Measurements from ENCODE around the gene MTARC2. TPM values are rescaled to one million over a fixed set of nuclear protein-coding genes. Genes with fewer than 3 reads are reported as not detected.

MTARC2 gene
- total RNA-seq, 1 experiment from 2014 or later = 8.7 TPM

DNA sequence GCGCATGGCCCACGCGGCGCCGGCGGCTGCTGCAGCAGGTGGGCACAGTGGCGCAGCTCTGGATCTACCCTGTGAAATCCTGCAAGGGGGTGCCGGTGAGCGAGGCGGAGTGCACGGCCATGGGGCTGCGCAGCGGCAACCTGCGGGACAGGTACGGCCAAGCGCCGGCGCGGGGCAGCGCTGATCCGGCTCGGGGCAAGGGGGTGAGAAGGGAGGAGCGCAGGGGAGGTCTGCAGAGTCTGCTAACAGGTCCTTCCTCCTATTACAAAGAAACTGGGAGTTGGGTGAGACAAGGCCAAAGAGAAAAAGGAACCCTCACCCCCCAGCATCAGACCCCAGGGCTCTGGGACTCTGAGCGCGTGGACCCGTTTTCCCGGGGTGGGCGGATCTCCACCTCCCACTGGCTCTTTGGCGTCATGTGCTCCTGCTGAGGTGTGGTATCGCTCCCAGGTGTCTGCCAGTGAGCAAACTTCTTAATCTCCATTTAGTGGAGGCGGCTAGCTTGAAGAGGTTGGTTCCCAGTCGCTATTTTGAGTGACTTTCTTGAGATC lies 39.0 kb downstream of the MTARC2 start:
- in situ Hi-C loops (cut with HindIII; ENCODE audit: low pct_unique_long_range_greater_than_20kb, low sequenced_read_pairs) = no loop called here

DNA sequence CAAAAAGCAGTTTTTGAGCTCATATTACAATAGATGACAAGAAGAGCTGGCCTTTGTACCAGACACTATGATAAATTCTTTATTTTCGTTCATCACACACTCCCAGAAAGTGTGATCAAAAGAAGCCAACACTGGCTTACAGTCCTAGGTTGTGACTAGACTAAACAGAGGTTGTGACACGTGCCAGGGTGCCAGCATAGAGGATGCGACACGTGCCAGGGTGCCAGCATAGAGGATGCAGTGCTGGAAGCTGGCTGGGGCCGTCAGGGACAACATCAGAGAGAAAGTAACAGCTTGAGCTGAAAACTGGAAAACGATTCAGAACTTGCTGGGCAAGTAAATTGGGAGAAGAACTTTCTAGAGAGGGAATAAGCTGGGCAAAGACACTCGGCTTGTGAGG lies 40.8 kb downstream of the MTARC2 start:
- DNase-seq (ENCODE audit: low read depth) = no peak
- in situ Hi-C loops (cut with HindIII; ENCODE audit: low pct_unique_long_range_greater_than_20kb, low sequenced_read_pairs) = no loop called here

More for the DNA sequence above, 39.0 kb downstream of the MTARC2 start:
- no peak for DNase-seq (ENCODE audit: low read depth)

DNA sequence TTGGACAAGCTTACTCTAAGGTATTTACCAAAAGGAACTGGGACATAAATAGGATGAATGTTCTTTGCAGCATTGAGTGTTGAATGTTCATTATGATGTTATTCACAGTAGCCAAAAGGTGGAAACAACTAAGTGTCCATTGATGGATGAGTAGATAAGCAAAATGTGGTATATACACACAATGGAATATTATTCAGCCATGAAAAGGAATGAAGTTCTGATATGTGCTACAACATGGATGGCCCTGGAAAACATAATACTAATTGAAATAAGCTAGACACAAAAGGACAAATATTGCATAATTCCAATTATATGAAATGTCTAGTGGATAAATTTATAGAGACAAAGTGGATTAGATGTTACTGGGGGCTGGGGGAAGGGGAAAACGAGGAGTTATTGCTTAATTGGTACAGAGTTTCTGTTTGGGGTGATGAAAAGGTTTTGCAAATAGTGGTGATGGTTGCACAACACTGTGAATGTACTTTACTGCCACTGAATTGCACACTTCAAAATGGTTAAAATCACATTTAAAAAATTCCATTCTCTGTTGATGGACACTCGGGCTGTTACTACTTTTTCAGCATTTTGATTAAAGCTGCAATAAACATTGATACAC lies 41.5 kb downstream of the MTARC2 start:
- in situ Hi-C loops (cut with HindIII; ENCODE audit: low pct_unique_long_range_greater_than_20kb, low sequenced_read_pairs) = no loop called here
- no peak for DNase-seq (ENCODE audit: low read depth)

DNA sequence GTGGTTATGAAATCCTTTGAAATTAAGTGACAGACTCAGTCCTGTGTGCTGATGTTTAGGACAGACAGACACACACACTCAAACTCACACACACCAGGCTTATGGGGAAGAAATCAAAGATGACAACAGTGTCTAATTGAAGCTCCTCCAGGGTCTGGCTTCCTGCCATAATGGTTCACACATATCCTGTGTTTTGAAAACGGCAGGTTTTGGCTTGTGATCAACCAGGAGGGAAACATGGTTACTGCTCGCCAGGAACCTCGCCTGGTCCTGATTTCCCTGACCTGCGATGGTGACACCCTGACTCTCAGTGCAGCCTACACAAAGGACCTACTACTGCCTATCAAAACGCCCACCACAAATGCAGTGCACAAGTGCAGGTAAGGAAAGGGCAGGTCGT lies 43.2 kb downstream of the MTARC2 start:
- no peak for DNase-seq (ENCODE audit: low read depth)
- in situ Hi-C loops (cut with HindIII; ENCODE audit: low pct_unique_long_range_greater_than_20kb, low sequenced_read_pairs) = no loop called here

DNA sequence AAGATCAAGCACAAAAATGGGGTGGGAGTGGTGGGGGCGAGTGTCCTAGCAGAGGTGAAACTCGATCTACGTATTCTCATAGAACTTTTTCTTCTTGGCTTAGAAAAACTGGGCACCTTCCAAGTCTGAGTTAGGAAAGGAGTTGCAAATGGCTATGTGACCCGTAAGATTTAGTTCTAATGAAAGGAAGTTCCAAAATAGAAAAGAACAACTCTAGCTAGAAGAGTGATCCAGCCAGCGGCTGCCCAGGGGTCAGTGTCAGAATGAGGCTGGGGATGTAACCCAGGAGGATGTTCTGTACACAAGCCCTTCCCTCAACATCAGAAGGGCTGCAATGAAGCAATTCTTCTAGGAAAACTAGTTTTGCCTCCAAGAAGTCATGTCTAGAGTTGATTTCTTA lies 43.8 kb downstream of the MTARC2 start:
- no peak for DNase-seq (ENCODE audit: low read depth)
- in situ Hi-C loops (cut with HindIII; ENCODE audit: low pct_unique_long_range_greater_than_20kb, low sequenced_read_pairs) = no loop called here

DNA sequence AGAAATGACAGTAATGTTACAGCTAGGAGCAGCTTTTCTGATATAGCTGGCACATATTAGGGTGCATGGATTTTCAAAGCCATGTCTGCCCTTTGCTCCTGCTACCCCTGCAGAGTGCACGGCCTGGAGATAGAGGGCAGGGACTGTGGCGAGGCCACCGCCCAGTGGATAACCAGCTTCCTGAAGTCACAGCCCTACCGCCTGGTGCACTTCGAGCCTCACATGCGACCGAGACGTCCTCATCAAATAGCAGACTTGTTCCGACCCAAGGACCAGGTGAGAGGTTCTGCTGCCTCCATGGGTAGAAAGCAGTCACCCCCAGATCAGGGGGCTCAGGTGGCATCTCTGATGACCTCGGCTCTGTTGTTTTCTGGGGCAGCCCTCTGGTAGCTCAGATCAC lies 48.4 kb downstream of the MTARC2 start:
- no peak for DNase-seq (ENCODE audit: low read depth)
- in situ Hi-C loops (cut with HindIII; ENCODE audit: low pct_unique_long_range_greater_than_20kb, low sequenced_read_pairs) = no loop called here

DNA sequence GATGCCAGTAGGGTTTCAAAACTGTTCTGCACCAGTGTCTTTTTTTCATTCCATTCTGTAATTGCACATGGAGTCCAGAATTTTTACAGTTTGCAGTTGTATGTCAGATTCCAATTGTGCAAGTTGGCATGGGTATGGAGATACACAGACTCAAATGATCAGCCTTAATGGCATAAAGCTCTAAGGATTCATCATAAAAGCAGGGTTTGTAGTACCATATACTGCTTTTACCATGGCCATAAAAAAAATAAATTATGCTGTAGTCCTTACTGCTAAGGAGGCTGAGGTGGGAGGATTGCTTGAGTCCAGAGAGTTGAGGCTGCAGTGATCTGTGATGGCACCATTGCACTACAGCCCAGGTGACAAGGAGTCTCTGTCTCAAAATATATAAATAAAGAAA lies 48.9 kb downstream of the MTARC2 start:
- in situ Hi-C loops (cut with HindIII; ENCODE audit: low pct_unique_long_range_greater_than_20kb, low sequenced_read_pairs) = no loop called here
- DNase-seq (ENCODE audit: low read depth) = no peak

DNA sequence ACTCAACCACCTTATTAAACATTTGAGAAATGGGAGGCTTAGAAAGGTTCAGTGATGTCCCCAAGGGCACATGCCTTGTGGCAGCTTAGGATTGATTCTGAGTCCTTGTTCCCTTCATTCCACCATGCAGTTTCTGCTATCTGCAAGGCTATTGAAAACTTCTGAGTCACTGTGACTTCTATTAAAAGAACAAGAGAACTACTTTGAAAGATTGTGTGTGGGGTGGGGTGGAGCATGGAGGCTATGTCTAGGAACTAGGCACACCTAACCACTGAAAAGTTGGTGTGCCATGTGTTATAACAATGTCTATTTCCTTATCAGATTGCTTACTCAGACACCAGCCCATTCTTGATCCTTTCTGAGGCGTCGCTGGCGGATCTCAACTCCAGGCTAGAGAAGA lies 49.4 kb downstream of the MTARC2 start:
- in situ Hi-C loops (cut with HindIII; ENCODE audit: low pct_unique_long_range_greater_than_20kb, low sequenced_read_pairs) = no loop called here
- DNase-seq (ENCODE audit: low read depth) = no peak

DNA sequence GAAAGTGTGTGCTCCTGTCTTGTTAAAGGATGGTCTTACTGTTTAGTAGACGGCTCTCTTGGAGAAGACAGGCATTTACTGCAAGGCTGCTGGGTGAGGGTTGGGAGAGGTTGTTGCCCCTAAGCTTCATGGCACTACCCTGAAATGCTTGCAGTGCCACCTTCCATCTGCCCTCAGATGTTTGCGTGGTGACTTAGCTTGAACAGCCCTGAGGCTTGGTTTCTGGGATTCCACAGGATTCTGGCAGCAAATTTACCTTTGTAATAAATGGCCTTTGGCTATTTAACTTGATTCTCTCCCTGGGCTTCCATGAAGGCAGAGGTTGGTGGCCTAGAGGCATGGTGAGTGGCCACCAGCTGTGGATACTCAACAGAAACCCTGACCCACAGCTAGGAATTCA lies 50.2 kb downstream of the MTARC2 start:
- in situ Hi-C loops (cut with HindIII; ENCODE audit: low pct_unique_long_range_greater_than_20kb, low sequenced_read_pairs) = no loop called here

DNA sequence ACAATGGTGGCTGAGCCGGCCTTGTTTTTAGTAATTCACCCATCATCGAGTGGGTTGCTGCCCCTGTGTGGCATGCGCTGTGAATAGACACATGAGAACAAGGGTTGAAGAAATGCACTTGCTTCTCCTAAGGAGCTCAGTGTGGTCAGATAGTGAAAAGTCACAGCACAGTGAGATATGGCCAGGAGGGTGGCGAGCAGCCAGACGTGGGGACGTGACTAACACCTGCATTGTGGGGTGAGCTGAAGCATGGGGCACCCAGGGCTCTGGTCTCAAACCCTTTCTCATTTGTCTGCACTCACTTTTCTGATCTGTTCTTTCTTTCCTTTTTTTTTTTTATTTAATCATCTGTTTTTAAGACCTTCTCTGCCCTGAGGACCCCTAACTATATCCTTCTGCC lies 52.1 kb downstream of the MTARC2 start:
- in situ Hi-C loops (cut with HindIII; ENCODE audit: low pct_unique_long_range_greater_than_20kb, low sequenced_read_pairs) = no loop called here
- no peak for DNase-seq (ENCODE audit: low read depth)

More for the DNA sequence above, 50.2 kb downstream of the MTARC2 start:
- no peak for DNase-seq (ENCODE audit: low read depth)

DNA sequence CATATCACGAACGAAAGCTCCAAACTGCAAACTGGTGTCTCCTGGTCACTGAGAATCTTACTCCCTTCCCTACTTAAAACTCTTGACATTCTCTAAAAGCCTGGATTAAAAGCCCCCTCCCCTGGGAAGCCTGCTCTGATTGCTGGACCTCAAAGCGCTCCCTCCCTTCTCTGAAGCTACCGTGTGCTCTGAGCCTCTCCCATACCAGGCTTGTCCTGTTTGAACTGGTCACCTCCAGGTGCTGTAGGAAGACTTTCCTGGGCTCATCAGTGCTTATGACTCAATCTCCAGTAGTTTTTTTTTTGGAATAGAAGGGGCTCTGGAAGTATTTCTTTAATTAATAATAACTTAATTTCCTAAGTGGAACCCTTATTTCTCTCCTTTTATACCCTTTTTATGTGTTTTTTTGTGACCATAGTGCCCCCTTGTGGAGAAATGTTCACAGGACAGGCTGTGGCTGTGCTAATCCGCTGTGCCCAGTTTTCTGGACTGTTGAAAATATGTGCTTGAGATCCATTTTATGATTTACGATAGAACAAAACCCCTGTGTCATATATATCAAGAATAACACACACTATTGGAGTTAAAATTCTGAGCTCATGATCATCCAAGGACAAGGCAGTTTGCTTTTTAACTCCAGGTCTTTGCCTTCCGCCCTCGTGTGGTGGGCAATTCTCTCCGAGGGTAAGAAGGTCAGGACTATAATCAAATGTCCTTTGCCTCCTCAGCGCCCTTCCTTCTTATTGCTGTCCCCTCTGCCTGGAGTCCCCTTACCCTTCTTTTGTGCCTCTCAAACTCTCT lies 55.5 kb downstream of the MTARC2 start:
- in situ Hi-C loops (cut with HindIII; ENCODE audit: low pct_unique_long_range_greater_than_20kb, low sequenced_read_pairs) = no loop called here
- DNase-seq (ENCODE audit: low read depth) = peak; percentile 35

DNA sequence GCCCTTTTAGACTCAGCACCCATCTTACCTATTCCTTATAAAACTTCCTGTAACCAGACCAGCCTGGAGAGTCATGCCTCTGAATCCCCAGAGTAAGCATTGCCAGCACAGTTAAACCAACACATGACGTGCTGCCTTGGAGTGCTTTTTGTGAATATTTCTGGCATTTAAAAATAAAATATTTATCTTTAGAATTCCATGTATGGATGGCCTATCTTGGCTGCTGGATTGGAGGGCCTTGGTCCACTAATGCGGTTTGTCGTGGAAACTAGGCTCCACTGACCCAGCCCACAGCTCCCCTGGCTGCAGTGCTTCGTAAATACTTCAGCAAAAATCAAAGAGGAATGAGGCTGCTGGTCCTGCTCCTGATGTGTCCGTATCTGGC lies 56.1 kb downstream of the MTARC2 start:
- no peak for DNase-seq (ENCODE audit: low read depth)
- in situ Hi-C loops (cut with HindIII; ENCODE audit: low pct_unique_long_range_greater_than_20kb, low sequenced_read_pairs) = no loop called here

DNA sequence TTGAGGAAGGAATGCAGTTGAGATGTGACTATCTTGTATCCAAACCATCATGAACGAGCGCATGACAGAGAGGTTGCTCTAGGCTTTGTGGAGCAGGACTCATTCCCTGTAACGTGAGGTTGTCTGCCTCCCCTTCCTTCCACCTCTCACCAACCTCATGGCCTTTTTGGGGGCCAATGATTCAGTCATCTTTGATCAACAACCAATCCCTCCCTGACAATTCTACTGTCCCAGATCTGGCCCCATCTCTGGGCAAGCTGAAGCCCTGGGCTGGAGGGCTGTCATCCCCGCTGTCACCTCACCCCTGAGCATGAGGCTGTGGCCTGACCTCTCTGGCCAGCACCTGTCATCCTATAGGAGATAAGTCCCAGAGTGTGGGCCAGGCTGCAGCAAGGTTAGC lies 58.3 kb downstream of the MTARC2 start:
- in situ Hi-C loops (cut with HindIII; ENCODE audit: low pct_unique_long_range_greater_than_20kb, low sequenced_read_pairs) = no loop called here
- no peak for DNase-seq (ENCODE audit: low read depth)

DNA sequence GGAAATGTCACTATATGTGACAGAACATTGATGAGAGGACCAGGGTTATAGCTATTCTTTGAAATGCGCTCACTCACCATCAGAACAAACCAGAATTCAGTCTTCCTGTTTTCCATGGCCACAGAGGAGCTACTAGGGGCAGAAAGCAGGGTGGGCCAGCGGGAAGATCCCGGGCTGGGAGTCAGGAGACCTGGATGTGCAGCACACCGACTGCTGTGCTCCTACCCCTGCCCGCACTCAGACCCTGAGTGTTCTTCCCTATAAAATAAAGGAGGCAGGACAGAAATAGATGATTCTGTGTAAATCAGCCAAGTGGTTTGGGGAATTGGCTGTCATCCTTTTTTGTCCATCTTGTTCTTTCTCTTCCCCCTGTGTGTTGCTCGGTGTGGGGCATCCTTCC lies 59.6 kb downstream of the MTARC2 start:
- in situ Hi-C loops (cut with HindIII; ENCODE audit: low pct_unique_long_range_greater_than_20kb, low sequenced_read_pairs) = no loop called here
- DNase-seq (ENCODE audit: low read depth) = no peak

DNA sequence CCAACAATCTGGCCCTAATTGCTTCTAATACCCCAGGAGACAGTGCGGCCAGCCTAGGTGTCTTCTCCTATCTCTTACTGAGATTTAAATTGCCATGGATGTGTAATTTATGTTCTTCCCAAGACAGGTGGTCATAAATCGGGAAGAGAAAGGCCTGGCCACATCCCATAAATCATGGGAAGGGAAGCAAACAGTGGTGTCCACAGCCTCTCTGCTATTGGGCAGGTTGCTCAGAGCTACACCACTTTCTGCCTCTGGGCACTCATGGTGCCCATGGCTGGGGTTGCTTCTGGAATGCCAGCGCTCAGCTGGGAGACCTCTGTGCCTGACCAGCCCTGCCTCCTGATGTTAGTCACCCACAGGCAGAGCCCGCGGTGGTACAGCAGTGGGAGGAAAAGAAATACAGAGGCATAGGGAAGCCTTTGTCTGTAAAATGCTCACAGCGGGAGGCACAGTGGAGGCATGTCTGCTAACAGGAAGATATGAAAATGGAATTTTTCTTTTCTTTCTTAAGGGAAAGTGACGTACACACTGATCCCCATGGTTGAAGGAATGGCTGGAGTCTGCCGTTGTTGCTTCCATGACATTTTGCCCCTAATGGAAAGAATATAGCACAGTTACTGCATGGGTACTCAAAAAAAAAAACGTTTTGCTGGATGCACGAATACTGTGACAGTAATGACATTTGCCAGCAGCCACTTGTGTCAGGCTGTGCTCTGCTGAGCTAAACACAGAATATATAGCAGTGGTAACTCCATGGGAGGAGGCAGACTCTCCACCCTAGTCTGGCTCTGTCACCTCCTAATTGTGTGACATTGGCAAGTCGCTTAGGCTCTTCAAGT lies 60.4 kb downstream of the MTARC2 start:
- DNase-seq (ENCODE audit: low read depth) = no peak
- in situ Hi-C loops (cut with HindIII; ENCODE audit: low pct_unique_long_range_greater_than_20kb, low sequenced_read_pairs) = no loop called here

DNA sequence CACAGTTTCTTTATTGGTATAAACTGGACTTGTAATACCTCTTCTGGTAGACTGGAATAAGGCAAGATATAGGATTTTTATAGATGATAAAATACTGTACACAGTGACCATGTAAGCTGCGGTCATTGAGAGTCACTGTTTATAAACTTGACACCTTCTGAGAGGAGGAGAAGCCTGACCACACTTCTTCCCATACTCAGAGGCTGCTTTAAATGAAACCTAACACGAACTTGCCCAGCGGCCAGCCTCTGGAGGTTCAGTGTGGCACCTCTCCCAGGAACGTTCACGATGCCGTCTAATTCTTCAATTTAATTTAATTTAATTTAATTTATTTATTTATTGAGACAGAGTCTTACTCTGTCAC lies 61.0 kb downstream of the MTARC2 start:
- DNase-seq (ENCODE audit: low read depth) = no peak
- in situ Hi-C loops (cut with HindIII; ENCODE audit: low pct_unique_long_range_greater_than_20kb, low sequenced_read_pairs) = no loop called here

DNA sequence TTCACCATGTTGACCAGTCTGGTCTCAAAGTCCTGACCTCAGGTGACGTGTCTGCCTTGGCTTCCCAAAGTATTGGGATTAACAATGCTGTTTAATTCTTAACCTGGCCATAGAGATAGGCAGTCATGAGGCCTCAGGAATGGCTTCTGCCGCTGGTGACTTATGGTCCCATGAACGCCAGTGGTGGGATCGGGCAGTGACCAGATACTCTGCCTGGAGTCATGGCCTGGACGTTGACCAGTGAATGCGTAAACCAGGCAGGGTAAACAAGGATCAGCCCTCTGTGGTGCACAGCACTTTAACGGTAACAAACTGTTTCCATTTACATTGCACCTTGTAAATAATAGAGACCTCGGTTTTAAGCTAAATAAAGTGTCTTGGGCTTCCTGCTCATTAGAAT lies 61.6 kb downstream of the MTARC2 start:
- DNase-seq (ENCODE audit: low read depth) = no peak
- in situ Hi-C loops (cut with HindIII; ENCODE audit: low pct_unique_long_range_greater_than_20kb, low sequenced_read_pairs) = no loop called here

DNA sequence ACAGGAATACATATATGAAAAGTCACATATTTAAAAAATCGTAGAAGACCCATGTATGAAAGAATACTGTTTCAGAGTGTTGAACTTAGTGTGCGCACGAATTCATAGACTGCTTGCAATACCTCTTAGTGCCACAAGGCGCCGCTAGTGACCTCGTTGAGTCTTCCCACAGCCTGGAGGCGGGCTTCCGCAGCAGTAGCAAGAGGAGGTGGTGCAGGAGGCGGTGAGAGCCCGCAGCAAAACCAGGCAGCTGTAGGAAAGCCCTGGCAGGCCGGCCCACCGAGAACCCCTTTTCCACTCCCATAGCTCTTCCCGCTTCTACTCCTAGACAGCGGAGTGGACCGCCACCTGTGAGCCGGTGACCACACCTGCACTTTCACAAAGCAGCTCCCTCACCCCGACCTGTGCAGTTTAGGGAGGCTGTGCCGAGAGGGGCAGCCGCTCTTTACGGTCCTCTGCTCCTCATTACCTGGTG lies 62.1 kb downstream of the MTARC2 start:
- peak; percentile 58 for DNase-seq (ENCODE audit: low read depth)
- in situ Hi-C loops (cut with HindIII; ENCODE audit: low pct_unique_long_range_greater_than_20kb, low sequenced_read_pairs) = no loop called here

DNA sequence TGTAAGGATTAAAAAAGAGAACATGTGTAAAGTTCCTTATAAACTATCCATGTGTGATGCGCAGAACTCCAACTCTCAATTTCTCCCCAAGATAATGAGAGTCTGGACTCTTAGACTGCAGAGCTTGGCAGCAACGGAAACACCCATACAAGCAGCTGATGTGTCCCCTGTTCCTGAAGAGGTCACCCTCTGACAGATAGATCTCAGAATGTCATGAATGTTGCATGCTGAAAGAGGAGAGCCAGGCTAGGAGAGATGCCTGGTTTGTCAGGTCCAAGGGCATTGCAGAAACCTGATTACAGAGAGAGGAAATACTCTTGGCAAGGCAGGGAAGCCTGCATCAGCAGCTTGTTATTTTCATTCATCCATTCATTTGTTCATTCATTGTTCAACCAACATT lies 62.8 kb downstream of the MTARC2 start:
- in situ Hi-C loops (cut with HindIII; ENCODE audit: low pct_unique_long_range_greater_than_20kb, low sequenced_read_pairs) = no loop called here
- no peak for DNase-seq (ENCODE audit: low read depth)
